Mesothelial cell of epicardium (in vitro differentiated cells): Measurements from ENCODE around the gene ANKRD11. TPM values are rescaled to one million over a fixed set of nuclear protein-coding genes. Genes with fewer than 3 reads are reported as not detected.
A peak's percentile ranks its signal among the peaks of the same experiment; 100 is the strongest.

Experiments
- DNase-seq, 2 experiments: peaks; one replicate each; pipeline ENCODE4 v3.0.0; 2021; ENCODE audit warnings: low spot score in 2 of 2; ENCODE audit not compliant: unreplicated experiment in 2 of 2
- H3K27ac Mint-ChIP-seq: 2 replicates; pipeline ENCODE4 v1.8.0; 2021; ENCODE audit warnings: mixed read lengths
- H3K27me3 Mint-ChIP-seq: 2 replicates; pipeline ENCODE4 v1.8.0; 2021; ENCODE audit warnings: low read depth, mixed read lengths
- H3K36me3 Mint-ChIP-seq: 2 replicates; pipeline ENCODE4 v1.8.0; 2021; ENCODE audit warnings: mixed read lengths
- H3K4me1 Mint-ChIP-seq: 2 replicates; pipeline ENCODE4 v1.8.0; 2021; ENCODE audit warnings: mixed read lengths
- H3K4me3 Mint-ChIP-seq: 2 replicates; pipeline ENCODE4 v1.8.0; 2021; ENCODE audit warnings: mild to moderate bottlenecking, moderate library complexity, mixed read lengths
- H3K9me3 Mint-ChIP-seq: 2 replicates; pipeline ENCODE4 v1.8.0; 2021; ENCODE audit warnings: mixed read lengths
- CTCF ChIP-seq: fragments of 200-600 bp; sonication (generic); IDR thresholded peaks from one replicate; pipeline ENCODE4 v1.5.0; 2021; ENCODE audit warnings: antibody characterized with exemption; ENCODE audit not compliant: unreplicated experiment
- total RNA-seq: library from RNA; stranded (reverse); gene quantifications from 3 replicates; pipeline ENCODE4 v1.2.1, GENCODE V29; 2021

ANKRD11 gene
- total RNA-seq, 1 donor from 2014 or later: 247 TPM

DNA sequence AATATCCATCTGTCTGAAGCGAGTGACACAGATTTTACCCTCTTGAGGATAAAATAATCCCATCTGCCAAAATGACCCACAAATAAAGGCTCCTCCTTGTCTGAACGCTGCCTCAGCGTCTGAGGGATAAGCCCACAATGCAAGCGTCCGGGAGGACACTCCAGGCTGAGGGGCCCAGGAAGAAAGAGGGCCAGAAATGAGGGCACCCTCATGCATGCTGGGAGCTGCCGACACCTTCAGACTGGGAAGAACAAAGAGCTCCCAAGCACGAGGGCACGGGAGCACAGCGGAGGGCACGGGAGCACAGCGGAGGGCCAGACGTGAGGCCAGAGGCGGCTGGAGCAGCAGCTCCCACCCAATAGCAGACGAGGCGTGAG is 145.9 kb downstream of the ANKRD11 start:
- no peak for TF ChIP-seq CTCF
- Mint-ChIP-seq H3K4me3 (no peak overlapping the region), H3K27ac (peak overlapping the region; percentile 81), H3K27me3 (no peaks in the 10 kb centered on the region), H3K4me1 (peaks cover 36% of the 10 kb centered on the region), H3K36me3 (no peaks in the 10 kb centered on the region), H3K9me3 (no peaks in the 10 kb centered on the region)
- DNase-seq: no peak

DNA sequence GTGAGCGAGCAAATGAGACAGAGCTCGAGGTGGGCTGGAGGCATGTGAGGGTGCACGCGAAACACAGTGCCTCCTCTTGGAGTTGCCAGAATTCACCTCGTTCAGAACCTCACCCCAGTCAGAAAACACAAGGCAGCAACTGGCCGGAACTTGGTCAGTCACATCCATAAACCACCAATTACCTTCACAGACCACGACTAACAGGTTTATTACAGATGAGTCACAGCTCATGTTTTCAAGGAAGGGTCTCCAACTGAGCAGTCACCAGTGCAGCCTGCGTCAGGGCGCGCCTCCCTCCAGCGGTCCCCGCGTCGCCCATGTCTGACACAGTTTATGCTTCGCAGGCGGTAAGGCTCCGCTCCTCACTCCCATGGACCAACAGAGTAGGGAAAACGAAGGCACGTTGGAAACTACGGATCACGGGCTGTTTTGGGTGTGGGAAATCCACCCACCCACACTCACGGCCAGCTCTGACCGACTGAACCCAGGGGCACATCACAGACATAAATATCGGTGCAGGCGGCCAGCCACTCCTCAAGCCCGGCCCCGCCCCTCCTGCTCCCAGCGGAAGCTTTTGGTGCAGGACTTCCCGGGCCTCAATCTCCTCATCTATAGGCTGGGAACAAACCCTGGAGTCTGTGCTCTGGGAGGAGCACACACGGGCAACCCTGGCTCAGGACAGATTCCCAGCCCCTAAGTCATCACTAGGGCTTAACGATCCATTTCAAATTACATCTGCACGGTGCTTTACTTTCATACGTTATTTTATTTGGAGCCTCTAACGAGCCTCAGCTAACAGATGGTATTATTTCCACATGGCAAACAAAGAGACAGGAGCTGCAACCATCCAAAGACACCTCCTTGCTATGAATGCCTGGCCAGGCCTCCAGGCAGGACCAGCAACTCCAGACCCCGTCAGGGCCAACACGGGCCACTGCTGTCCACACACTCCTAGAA is 146.6 kb downstream of the ANKRD11 start:
- no peaks in the 10 kb centered on the region for H3K9me3 Mint-ChIP-seq
- no peak for TF ChIP-seq CTCF
- H3K4me1 Mint-ChIP-seq: peaks cover 38% of the 10 kb centered on the region
- peak overlapping the region; percentile 81 for H3K27ac Mint-ChIP-seq
- no peak overlapping the region for H3K4me3 Mint-ChIP-seq
- DNase-seq: no peak
- no peaks in the 10 kb centered on the region for H3K36me3 Mint-ChIP-seq
- no peaks in the 10 kb centered on the region for H3K27me3 Mint-ChIP-seq

DNA sequence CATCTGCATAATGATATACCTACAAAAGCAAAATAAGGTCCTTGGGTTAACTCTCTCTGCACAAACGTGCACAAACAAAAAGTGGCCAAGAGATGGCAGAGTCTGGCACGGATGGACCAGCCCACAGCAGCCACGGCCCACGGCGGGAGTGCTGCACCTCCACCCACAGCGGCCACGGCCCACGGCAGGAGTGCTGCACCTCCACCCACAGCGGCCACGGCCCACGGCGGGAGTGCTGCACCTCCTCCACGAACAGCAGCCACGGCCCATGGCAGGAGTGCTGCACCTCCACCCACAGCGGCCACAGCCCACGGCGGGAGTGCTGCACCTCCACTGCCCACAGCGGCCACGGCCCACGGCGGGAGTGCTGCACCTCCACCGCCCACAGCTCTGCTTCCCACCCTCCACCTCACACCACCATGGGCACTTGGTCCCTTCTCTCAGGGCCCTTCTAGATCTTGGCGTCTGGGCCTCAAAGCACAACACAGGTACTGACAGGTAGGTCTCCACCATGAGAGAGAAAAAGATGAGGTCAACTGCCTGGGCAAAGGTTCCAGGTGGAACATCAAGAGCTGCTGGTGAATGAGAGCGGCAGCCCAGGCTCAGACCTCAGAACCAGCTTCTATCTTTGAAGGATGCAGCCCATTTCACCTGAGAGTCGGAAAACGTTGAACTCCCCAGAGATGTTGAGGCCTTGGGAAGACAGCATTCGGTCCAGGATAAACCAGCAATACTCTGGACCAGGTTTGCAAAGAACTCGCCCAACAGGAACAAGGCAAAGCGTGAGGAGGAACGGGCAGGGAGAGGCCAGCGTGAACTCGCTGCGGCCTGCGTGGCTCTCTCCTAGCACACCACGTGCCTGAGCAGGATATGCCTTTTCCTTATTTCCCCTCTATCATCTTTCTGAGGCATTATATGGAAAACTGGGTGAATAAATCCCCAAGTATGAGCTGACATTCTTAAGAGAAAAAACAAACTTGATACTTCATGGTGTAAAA is 148.4 kb downstream of the ANKRD11 start:
- TF ChIP-seq CTCF: no peak
- Mint-ChIP-seq H3K9me3 (no peaks in the 10 kb centered on the region), H3K4me3 (no peak overlapping the region), H3K27ac (peak overlapping the region; percentile 39), H3K27me3 (no peaks in the 10 kb centered on the region), H3K4me1 (peaks cover 38% of the 10 kb centered on the region), H3K36me3 (no peaks in the 10 kb centered on the region)
- no peak for DNase-seq

GRCh38 chr16:89341279-89341678 is 149.1 kb downstream of the ANKRD11 start:
- no peak for DNase-seq
- no peak for TF ChIP-seq CTCF
- Mint-ChIP-seq H3K36me3 (no peaks in the 10 kb centered on the region), H3K4me1 (peaks cover 31% of the 10 kb centered on the region), H3K4me3 (no peak overlapping the region), H3K27ac (no peak overlapping the region), H3K27me3 (no peaks in the 10 kb centered on the region), H3K9me3 (no peaks in the 10 kb centered on the region)

DNA sequence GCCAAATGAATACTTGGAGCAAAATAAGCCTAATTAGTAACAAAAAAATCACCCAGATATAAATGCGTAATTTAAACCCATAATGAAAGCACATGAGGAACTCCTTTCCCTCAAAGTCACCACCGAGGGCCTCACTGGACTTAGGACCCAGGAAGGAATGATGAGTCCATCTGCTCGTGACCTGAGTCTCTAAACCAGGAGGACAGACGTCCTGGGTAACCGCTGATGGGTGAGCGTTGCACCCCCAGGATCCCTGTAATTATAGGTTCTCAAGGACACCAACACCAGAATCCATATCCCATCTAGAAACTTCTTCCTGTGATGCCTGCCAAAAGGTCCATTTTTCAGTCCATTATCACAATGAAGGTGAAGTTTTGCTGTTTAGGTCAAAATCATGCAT is 151.5 kb downstream of the ANKRD11 start:
- no peaks in the 10 kb centered on the region for H3K27me3 Mint-ChIP-seq
- no peak for DNase-seq
- H3K27ac Mint-ChIP-seq: peak overlapping the region; percentile 56
- TF ChIP-seq CTCF: no peak
- H3K36me3 Mint-ChIP-seq: no peaks in the 10 kb centered on the region
- peaks cover 22% of the 10 kb centered on the region for H3K4me1 Mint-ChIP-seq
- no peak overlapping the region for H3K4me3 Mint-ChIP-seq
- H3K9me3 Mint-ChIP-seq: no peaks in the 10 kb centered on the region
